ENCODE results near the gene SPEM3. TPM values are rescaled to one million over a fixed set of nuclear protein-coding genes. Genes with fewer than 3 reads are reported as not detected.

SPEM3 gene
- total and polyA plus RNA-seq, 2 of the 13 experiments (the other 11 are each of a cell fraction or from before 2014, with no cell fraction given), result not detected

DNA sequence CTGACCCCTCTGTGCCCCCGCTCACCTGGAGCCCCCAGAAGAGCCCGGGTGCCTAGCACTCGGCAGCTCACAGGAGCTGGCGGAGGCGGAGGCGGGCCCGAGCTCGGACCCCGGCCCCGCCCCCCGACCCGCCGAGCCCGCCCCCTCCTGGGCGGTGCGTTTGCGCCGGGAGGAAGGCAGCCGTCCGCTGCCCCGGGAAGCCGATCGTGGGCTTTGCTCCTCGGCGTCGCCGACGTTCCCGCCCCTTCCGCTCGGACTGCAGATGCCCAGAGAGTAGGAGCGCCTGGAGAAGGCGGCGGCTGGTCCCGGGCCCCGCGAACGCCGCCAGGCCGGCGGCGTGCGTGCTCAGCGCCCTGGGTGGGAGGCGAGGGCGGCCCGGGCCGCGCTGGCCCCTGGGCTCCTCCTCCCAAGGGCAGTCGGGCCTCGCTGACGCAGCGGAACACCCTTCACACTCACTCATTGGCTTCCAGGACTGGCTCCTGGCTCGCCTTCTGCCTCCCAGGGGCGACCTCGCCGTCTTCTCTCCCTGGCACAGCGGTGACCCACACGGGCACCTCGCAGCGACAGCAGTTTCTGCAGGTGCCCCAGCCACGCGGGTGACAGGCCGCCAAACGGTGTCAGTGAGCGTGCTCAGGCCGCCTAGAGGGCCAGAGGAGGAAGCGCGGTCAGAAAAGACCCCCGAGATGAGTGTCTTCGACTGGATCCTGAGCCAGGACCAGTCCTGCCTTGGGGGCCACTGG lies 34.0 kb upstream of the SPEM3 start, which contains the start of gene PLSCR3 (continued):
- TF ChIP-seq, protein P1, sequence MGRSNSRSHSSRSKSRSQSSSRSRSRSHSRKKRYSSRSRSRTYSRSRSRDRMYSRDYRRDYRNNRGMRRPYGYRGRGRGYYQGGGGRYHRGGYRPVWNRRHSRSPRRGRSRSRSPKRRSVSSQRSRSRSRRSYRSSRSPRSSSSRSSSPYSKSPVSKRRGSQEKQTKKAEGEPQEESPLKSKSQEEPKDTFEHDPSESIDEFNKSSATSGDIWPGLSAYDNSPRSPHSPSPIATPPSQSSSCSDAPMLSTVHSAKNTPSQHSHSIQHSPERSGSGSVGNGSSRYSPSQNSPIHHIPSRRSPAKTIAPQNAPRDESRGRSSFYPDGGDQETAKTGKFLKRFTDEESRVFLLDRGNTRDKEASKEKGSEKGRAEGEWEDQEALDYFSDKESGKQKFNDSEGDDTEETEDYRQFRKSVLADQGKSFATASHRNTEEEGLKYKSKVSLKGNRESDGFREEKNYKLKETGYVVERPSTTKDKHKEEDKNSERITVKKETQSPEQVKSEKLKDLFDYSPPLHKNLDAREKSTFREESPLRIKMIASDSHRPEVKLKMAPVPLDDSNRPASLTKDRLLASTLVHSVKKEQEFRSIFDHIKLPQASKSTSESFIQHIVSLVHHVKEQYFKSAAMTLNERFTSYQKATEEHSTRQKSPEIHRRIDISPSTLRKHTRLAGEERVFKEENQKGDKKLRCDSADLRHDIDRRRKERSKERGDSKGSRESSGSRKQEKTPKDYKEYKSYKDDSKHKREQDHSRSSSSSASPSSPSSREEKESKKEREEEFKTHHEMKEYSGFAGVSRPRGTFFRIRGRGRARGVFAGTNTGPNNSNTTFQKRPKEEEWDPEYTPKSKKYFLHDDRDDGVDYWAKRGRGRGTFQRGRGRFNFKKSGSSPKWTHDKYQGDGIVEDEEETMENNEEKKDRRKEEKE (IDR thresholded peaks at IDR 0.05), result no peak
- TF ChIP-seq, protein P2, sequence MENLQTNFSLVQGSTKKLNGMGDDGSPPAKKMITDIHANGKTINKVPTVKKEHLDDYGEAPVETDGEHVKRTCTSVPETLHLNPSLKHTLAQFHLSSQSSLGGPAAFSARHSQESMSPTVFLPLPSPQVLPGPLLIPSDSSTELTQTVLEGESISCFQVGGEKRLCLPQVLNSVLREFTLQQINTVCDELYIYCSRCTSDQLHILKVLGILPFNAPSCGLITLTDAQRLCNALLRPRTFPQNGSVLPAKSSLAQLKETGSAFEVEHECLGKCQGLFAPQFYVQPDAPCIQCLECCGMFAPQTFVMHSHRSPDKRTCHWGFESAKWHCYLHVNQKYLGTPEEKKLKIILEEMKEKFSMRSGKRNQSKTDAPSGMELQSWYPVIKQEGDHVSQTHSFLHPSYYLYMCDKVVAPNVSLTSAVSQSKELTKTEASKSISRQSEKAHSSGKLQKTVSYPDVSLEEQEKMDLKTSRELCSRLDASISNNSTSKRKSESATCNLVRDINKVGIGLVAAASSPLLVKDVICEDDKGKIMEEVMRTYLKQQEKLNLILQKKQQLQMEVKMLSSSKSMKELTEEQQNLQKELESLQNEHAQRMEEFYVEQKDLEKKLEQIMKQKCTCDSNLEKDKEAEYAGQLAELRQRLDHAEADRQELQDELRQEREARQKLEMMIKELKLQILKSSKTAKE (CRISPR knock-in tag; IDR thresholded peaks at IDR 0.05; ENCODE audit: borderline replicate concordance), result peak; percentile 46; the same call in 1 of the 2 replicates
- TF ChIP-seq CEBPB (IDR thresholded peaks at IDR 0.05; ENCODE audit: borderline replicate concordance, low read depth, low read length), result peak; percentile 6; the same call in 1 of the 2 replicates
- TF ChIP-seq ZNF446 (CRISPR knock-in tag; IDR thresholded peaks at IDR 0.05), result no peak
- no peak for TF ChIP-seq ZBTB14 (CRISPR knock-in tag; IDR thresholded peaks at IDR 0.05)
- TF ChIP-seq SMARCC2 (IDR thresholded peaks at IDR 0.05), result no peak
- no peak for TF ChIP-seq ZNF546 (CRISPR knock-in tag; conservative IDR thresholded peaks at IDR 0.05)
- TF ChIP-seq, protein P3, sequence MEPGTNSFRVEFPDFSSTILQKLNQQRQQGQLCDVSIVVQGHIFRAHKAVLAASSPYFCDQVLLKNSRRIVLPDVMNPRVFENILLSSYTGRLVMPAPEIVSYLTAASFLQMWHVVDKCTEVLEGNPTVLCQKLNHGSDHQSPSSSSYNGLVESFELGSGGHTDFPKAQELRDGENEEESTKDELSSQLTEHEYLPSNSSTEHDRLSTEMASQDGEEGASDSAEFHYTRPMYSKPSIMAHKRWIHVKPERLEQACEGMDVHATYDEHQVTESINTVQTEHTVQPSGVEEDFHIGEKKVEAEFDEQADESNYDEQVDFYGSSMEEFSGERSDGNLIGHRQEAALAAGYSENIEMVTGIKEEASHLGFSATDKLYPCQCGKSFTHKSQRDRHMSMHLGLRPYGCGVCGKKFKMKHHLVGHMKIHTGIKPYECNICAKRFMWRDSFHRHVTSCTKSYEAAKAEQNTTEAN (CRISPR knock-in tag; conservative IDR thresholded peaks at IDR 0.05), result 0 out of 2 replicates have a peak, but pooled peaks have one; percentile 25
- no peak for TF ChIP-seq ZNF878 (CRISPR knock-in tag; IDR thresholded peaks at IDR 0.05)
- TF ChIP-seq THAP9 (CRISPR knock-in tag; IDR thresholded peaks at IDR 0.05; ENCODE audit: borderline replicate concordance), result peak; percentile 47; the same call in 1 of the 2 replicates
- no peak for TF ChIP-seq NR2F6 (IDR thresholded peaks at IDR 0.05)
- no peak for TF ChIP-seq NR2F6 (CRISPR knock-in tag; IDR thresholded peaks at IDR 0.05)
- no peak for TF ChIP-seq RFXANK (CRISPR knock-in tag; IDR thresholded peaks at IDR 0.05)
- no peak for TF ChIP-seq ZNF670 (CRISPR knock-in tag; IDR thresholded peaks at IDR 0.05; ENCODE audit: borderline replicate concordance)
- TF ChIP-seq ZNF343 (CRISPR knock-in tag; IDR thresholded peaks at IDR 0.05), result no peak
- no peak for TF ChIP-seq CCAR2 (optimal IDR thresholded peaks at IDR 0.05; ENCODE audit: low read depth, low read length)
- no peak for TF ChIP-seq ZNF75D (CRISPR knock-in tag; IDR thresholded peaks at IDR 0.05; ENCODE audit: borderline replicate concordance)
- peak; percentile 81; the same call in 1 of the 2 replicates for TF ChIP-seq ZNF766 (CRISPR knock-in tag; IDR thresholded peaks at IDR 0.05; ENCODE audit: borderline replicate concordance)

Data from HepG2 (cell line).